ENCODE results near the gene ZSWIM9. TPM values are rescaled to one million over a fixed set of nuclear protein-coding genes. Genes with fewer than 3 reads are reported as not detected.
A peak's percentile ranks its signal among the peaks of the same experiment; 100 is the strongest.

Gene ZSWIM9
- total RNA-seq, 2 experiments from 2014 or later = 7.4 to 8.0 TPM

- DNase-seq = no peak
- Mint-ChIP-seq H3K4me3 (no peak overlapping the region), H3K27me3 (peaks cover 3% of the 10 kb centered on the region), H3K9me3 (no peaks in the 10 kb centered on the region), H3K27ac (no peak overlapping the region), H3K36me3 (peaks cover 5% of the 10 kb centered on the region), H3K4me1 (ENCODE audit: low read depth) (no peaks in the 10 kb centered on the region)
- intact Hi-C loops (cut with micrococcal nuclease) = no loop called here
- CTCF ChIA-PET = interaction anchor here (1.1 to 2.4 kb wide), 6 partner anchors 8 to 24 kb away, joined by 3 to 21 read pairs (median 6); no protein-coding TSS in a partner anchor
- POLR2A ChIA-PET = interaction anchor here (1.4 kb wide), 1 partner anchor 8 kb away, joined by 5 read pairs; no protein-coding TSS in a partner anchor
Observed at GRCh38 chr19:48194844-48195830, 24.7 kb downstream of the ZSWIM9 start.

GRCh38 chr19:48196321-48196763 lies 25.9 kb downstream of the ZSWIM9 start:
- peaks cover 3% of the 10 kb centered on the region for H3K27me3 Mint-ChIP-seq
- H3K36me3 Mint-ChIP-seq = peaks cover 5% of the 10 kb centered on the region
- no peaks in the 10 kb centered on the region for H3K4me1 Mint-ChIP-seq (ENCODE audit: low read depth)
- H3K27ac Mint-ChIP-seq = no peak overlapping the region
- ChIA-PET CTCF (no interaction called here), POLR2A (no interaction called here)
- no peak overlapping the region for H3K4me3 Mint-ChIP-seq
- no peaks in the 10 kb centered on the region for H3K9me3 Mint-ChIP-seq
- intact Hi-C loops (cut with micrococcal nuclease) = no loop called here
- DNase-seq = no peak

GRCh38 chr19:48196933-48197665 lies 26.6 kb downstream of the ZSWIM9 start:
- Mint-ChIP-seq H3K4me1 (ENCODE audit: low read depth) (peaks cover 4% of the 10 kb centered on the region), H3K36me3 (no peaks in the 10 kb centered on the region), H3K27ac (no peak overlapping the region), H3K27me3 (peaks cover 3% of the 10 kb centered on the region), H3K9me3 (no peaks in the 10 kb centered on the region), H3K4me3 (no peak overlapping the region)
- DNase-seq = no peak
- POLR2A ChIA-PET = no interaction called here
- CTCF ChIA-PET = interaction anchor here (0.6 kb wide), 1 partner anchor 63 kb away, joined by 3 read pairs; no protein-coding TSS in a partner anchor
- intact Hi-C loops (cut with micrococcal nuclease) = no loop called here

- peaks cover 17% of the 10 kb centered on the region for H3K4me1 Mint-ChIP-seq (ENCODE audit: low read depth)
- no peak overlapping the region for H3K27ac Mint-ChIP-seq
- peak; percentile 26 for DNase-seq
- ChIA-PET POLR2A (interaction anchor here (0.5 to 2.9 kb wide), 18 partner anchors 9 to 855 kb away, joined by 3 to 15 read pairs (median 4); partner anchors contain the start of genes CARD8, LIG1, PLA2G4C and SYNGR4), CTCF (interaction anchor here (0.5 to 3.8 kb wide), 22 partner anchors 9 to 581 kb away, joined by 3 to 44 read pairs (median 4); a partner anchor contains a TSS)
- peaks cover 15% of the 10 kb centered on the region for H3K36me3 Mint-ChIP-seq
- intact Hi-C loops (cut with micrococcal nuclease) = loop anchor here (1.0 kb wide), 1 partner anchor 46 kb away; no protein-coding TSS in a partner anchor
- H3K4me3 Mint-ChIP-seq = no peak overlapping the region
- no peaks in the 10 kb centered on the region for H3K27me3 Mint-ChIP-seq
- no peaks in the 10 kb centered on the region for H3K9me3 Mint-ChIP-seq
Observed at GRCh38 chr19:48203222-48203793, 32.8 kb downstream of the ZSWIM9 start.

- DNase-seq = peak; percentile 97
Observed at GRCh38 chr19:48203794-48204628, 33.5 kb downstream of the ZSWIM9 start.

GRCh38 chr19:48206397-48207093 lies 36.1 kb downstream of the ZSWIM9 start:
- no peak for DNase-seq
- Mint-ChIP-seq H3K4me1 (ENCODE audit: low read depth) (peaks cover 25% of the 10 kb centered on the region), H3K27ac (peak overlapping the region; percentile 44), H3K36me3 (peaks cover 21% of the 10 kb centered on the region), H3K27me3 (no peaks in the 10 kb centered on the region), H3K9me3 (no peaks in the 10 kb centered on the region), H3K4me3 (no peak overlapping the region)
- intact Hi-C loops (cut with micrococcal nuclease) = no loop called here
- POLR2A ChIA-PET = no interaction called here
- CTCF ChIA-PET = no interaction called here

More at GRCh38 chr19:48203794-48204628, 33.5 kb downstream of the ZSWIM9 start:
- H3K4me3 Mint-ChIP-seq = no peak overlapping the region
- no peaks in the 10 kb centered on the region for H3K27me3 Mint-ChIP-seq
- H3K36me3 Mint-ChIP-seq = peaks cover 16% of the 10 kb centered on the region
- ChIA-PET POLR2A (interaction anchor here (0.5 to 2.9 kb wide), 19 partner anchors 10 to 856 kb away, joined by 3 to 15 read pairs (median 4); partner anchors contain the start of genes CARD8, KDELR1, LIG1 and PLA2G4C), CTCF (interaction anchor here (0.5 to 3.8 kb wide), 20 partner anchors 10 to 189 kb away, joined by 3 to 44 read pairs (median 4); a partner anchor contains a TSS)
- H3K9me3 Mint-ChIP-seq = no peaks in the 10 kb centered on the region
- H3K4me1 Mint-ChIP-seq (ENCODE audit: low read depth) = peaks cover 17% of the 10 kb centered on the region
- intact Hi-C loops (cut with micrococcal nuclease) = loop anchor here (1.0 to 2.0 kb wide), 3 partner anchors 34 to 57 kb away; partner anchors contain the start of genes LIG1 and ZSWIM9
- no peak overlapping the region for H3K27ac Mint-ChIP-seq

GRCh38 chr19:48210005-48210404 lies 39.5 kb downstream of the ZSWIM9 start:
- Mint-ChIP-seq H3K27ac (peak overlapping the region; percentile 74), H3K4me1 (ENCODE audit: low read depth) (peaks cover 22% of the 10 kb centered on the region), H3K27me3 (no peaks in the 10 kb centered on the region), H3K9me3 (no peaks in the 10 kb centered on the region), H3K4me3 (no peak overlapping the region), H3K36me3 (peaks cover 39% of the 10 kb centered on the region)
- no peak for DNase-seq
- ChIA-PET POLR2A (no interaction called here), CTCF (no interaction called here)
- intact Hi-C loops (cut with micrococcal nuclease) = no loop called here

- Mint-ChIP-seq H3K9me3 (no peaks in the 10 kb centered on the region), H3K27me3 (no peaks in the 10 kb centered on the region), H3K4me3 (no peak overlapping the region), H3K36me3 (peaks cover 41% of the 10 kb centered on the region), H3K4me1 (ENCODE audit: low read depth) (peaks cover 8% of the 10 kb centered on the region), H3K27ac (no peak overlapping the region)
- ChIA-PET POLR2A (interaction anchor here (1.1 kb wide), 1 partner anchor 10 kb away, joined by 4 read pairs; no protein-coding TSS in a partner anchor), CTCF (no interaction called here)
- intact Hi-C loops (cut with micrococcal nuclease) = no loop called here
- DNase-seq = no peak
Observed at GRCh38 chr19:48213959-48214358, 43.5 kb downstream of the ZSWIM9 start.

GRCh38 chr19:48216933-48217332 lies 46.5 kb downstream of the ZSWIM9 start:
- POLR2A ChIA-PET = no interaction called here
- no peaks in the 10 kb centered on the region for H3K9me3 Mint-ChIP-seq
- intact Hi-C loops (cut with micrococcal nuclease) = no loop called here
- CTCF ChIA-PET = no interaction called here
- H3K4me1 Mint-ChIP-seq (ENCODE audit: low read depth) = no peaks in the 10 kb centered on the region
- no peaks in the 10 kb centered on the region for H3K27me3 Mint-ChIP-seq
- H3K4me3 Mint-ChIP-seq = no peak overlapping the region
- peaks cover 49% of the 10 kb centered on the region for H3K36me3 Mint-ChIP-seq
- DNase-seq = no peak
- no peak overlapping the region for H3K27ac Mint-ChIP-seq

GRCh38 chr19:48218997-48219396 lies 48.5 kb downstream of the ZSWIM9 start:
- ChIA-PET POLR2A (no interaction called here), CTCF (interaction anchor here (1.6 kb wide), 1 partner anchor 24 kb away, joined by 6 read pairs; no protein-coding TSS in a partner anchor)

More at GRCh38 chr19:48218997-48219396, 48.5 kb downstream of the ZSWIM9 start:
- Mint-ChIP-seq H3K36me3 (peaks cover 44% of the 10 kb centered on the region), H3K27ac (no peak overlapping the region), H3K4me1 (ENCODE audit: low read depth) (no peaks in the 10 kb centered on the region), H3K9me3 (no peaks in the 10 kb centered on the region), H3K4me3 (no peak overlapping the region), H3K27me3 (no peaks in the 10 kb centered on the region)
- DNase-seq = no peak
- intact Hi-C loops (cut with micrococcal nuclease) = no loop called here
